C4-2B (cell line): ENCODE results near the gene CASP5.
"Not testable (repeated sequence)": the region's sequence is repeated elsewhere in the genome, so short reads cannot be mapped to it uniquely, and the experiment has no call there.

Source experiments
- H3K27ac ChIP-seq: fragments of 450-650 bp; 2 replicates; pipeline ENCODE4 v1.5.1; 2017
- CTCF ChIP-seq: fragments of 450-650 bp; conservative IDR thresholded peaks from 2 replicates; pipeline ENCODE4 v1.5.1; 2017; ENCODE audit warnings: mild to moderate bottlenecking
- ZFX ChIP-seq: fragments of 450-650 bp; IDR thresholded peaks from 2 replicates; pipeline ENCODE4 v1.6.1; 2017

The CASP5 gene

GRCh38 chr11:105052487-105052886 is 29.5 kb upstream of the CASP5 start:
- no peak for TF ChIP-seq ZFX
- no peak for TF ChIP-seq CTCF
- no peak overlapping the region for H3K27ac ChIP-seq

- TF ChIP-seq CTCF: no peak
- no peak overlapping the region for H3K27ac ChIP-seq
These were observed 28.6 kb upstream of the CASP5 start for GRCh38 chr11:105051559-105051958.

- TF ChIP-seq CTCF (no peak), ZFX (no peak)
- H3K27ac ChIP-seq: no peak overlapping the region
These were observed 26.5 kb upstream of the CASP5 start for GRCh38 chr11:105049481-105049880.

GRCh38 chr11:105046898-105047579 is 24.1 kb upstream of the CASP5 start:
- H3K27ac ChIP-seq: no peak overlapping the region
- no peak for TF ChIP-seq ZFX
- TF ChIP-seq CTCF: no peak

GRCh38 chr11:105045676-105046296 is 22.8 kb upstream of the CASP5 start:
- TF ChIP-seq CTCF: no peak
- no peak for TF ChIP-seq ZFX
- no peak overlapping the region for H3K27ac ChIP-seq

DNA sequence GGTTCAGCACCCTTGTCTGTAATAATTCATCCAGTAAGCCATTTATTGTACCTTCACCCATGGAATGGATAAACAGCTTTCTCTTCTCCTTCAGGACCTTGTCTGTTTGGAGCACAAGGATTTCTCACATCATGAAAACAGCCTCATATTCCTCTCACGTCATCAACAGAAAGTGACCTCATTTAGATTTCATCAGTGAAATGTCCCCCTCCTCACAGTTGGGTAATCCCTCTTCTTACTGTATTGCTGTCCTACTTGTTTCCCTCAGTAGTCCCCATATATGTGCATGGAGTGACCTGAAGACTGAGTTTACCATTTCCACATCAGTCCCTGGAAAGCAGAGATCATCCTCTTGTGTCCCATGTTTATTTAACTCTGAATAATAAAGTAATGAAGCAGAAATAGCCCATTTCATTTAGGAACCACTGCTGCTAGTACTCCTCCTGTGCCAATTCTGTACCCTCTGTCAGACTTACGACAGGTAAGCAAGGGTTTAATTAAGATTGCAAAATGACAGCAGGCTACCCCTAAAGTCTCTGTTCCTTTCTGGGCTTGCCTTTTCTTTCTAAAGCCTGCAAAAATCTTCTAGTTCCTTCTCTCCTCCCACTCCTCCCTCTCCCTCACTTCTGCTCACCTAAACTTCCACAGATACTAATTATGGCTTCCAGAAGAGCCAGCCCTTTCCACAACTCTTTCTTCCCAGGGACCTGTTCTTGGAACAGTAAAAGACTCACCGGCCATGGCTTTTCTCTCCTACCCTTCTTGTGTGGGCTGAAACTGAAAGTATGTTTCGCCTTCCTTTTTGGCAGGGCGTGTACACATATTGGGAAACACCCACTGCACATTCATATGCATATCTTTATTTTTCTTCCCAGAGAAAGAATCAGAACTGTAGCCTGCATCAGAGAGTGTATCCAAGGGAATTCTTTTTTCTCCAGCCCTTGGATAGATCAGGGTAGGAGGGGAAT is 21.9 kb upstream of the CASP5 start, which contains the start of gene CARD16:
Gene CARD16 (minus strand): TSS at position 779 of the 968 bp plus-strand sequence. CDS start 38 bp downstream, at position 741.
- H3K27ac ChIP-seq: not testable (repeated sequence)

GRCh38 chr11:105042178-105042577 is 19.2 kb upstream of the CASP5 start:
- TF ChIP-seq CTCF (no peak), ZFX (no peak)
- no peak overlapping the region for H3K27ac ChIP-seq
